Measurements from ENCODE around the gene THRAP3.

DNA sequence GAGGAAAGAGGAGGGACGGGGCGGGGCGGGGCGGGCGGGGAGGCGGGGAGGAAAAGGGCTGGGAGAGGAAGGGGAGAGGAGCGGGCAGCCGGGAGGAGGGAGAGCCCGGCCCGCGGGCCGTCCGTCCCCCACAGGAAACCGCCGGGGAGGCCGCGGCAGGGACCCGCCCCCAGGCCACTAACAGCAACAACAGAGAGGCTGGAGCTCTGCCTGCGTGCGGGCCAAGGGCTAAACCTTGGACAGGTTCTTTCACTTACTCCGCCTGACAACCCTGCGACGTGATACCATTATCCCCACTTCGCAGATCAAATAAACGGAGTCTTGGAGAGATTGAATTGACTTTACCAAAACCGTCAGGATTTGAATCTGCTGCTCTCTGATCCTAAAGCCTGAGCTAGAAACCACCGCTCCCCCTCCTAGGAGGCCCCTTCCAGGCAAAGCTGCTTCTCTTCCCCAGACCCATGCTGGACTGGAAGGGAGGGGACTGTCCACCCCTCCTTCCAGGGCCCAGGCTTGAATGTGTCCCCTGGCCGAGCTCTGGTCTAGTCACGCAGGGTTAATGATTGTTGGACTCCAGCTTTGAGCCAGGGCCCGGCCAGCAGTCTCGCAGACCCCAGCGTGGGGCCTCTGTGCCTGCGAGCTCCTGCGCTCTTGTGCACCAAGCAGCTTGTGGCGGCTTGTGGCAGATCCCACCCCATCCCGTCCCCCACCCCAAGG, 99.6 kb downstream of the THRAP3 start, which contains the start of gene EVA1B:
- TF ChIP-seq CTCF (IDR thresholded peaks at IDR 0.05) (no peak), POLR2AphosphoS5 (IDR thresholded peaks at IDR 0.05; ENCODE audit: low read depth, low read length) (peak; percentile 21; the same call in 1 of the 2 replicates), ZBTB33 (IDR thresholded peaks at IDR 0.05; ENCODE audit: borderline replicate concordance, low read depth) (no peak), NFIC (IDR thresholded peaks at IDR 0.05; ENCODE audit: borderline replicate concordance) (no peak), ELF1 (IDR thresholded peaks at IDR 0.05) (no peak), EP300 (IDR thresholded peaks at IDR 0.05; ENCODE audit: borderline replicate concordance in 1 of 2, low read depth in 1 of 2, low read length in 1 of 2) (no peak), RAD21 (IDR thresholded peaks at IDR 0.05; ENCODE audit: low read length) (no peak), USF1 (IDR thresholded peaks at IDR 0.05; ENCODE audit: borderline replicate concordance, low read depth) (no peak), USF2 (IDR thresholded peaks at IDR 0.05; ENCODE audit: borderline replicate concordance, low read depth, low read length) (no peak), TAF1 (IDR thresholded peaks at IDR 0.05; ENCODE audit: borderline replicate concordance, low read depth, low read length) (0 out of 2 replicates have a peak, but pooled peaks have one; percentile 35), GATA2 (CRISPR knock-in tag; IDR thresholded peaks at IDR 0.05) (no peak)
- TF ChIP-seq, protein P1, sequence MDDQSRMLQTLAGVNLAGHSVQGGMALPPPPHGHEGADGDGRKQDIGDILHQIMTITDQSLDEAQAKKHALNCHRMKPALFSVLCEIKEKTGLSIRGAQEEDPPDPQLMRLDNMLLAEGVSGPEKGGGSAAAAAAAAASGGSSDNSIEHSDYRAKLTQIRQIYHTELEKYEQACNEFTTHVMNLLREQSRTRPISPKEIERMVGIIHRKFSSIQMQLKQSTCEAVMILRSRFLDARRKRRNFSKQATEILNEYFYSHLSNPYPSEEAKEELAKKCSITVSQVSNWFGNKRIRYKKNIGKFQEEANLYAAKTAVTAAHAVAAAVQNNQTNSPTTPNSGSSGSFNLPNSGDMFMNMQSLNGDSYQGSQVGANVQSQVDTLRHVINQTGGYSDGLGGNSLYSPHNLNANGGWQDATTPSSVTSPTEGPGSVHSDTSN (IDR thresholded peaks at IDR 0.05) = no peak
